ENCODE data around the gene SLC36A1.

Gene SLC36A1

GRCh38 chr5:151454889-151455288 is 7.5 kb downstream of the SLC36A1 start:
- H3K27ac ChIP-seq (ENCODE audit: low read length), result no peak overlapping the region
- no peaks in the 10 kb centered on the region for H3K36me3 ChIP-seq (ENCODE audit: insufficient read depth, low read depth, low read length)
- H3K27me3 ChIP-seq (ENCODE audit: insufficient read depth, low read length), result no peaks in the 10 kb centered on the region
- no peak overlapping the region for H3K9ac ChIP-seq (ENCODE audit: low read depth, low read length)
- H3K4me1 ChIP-seq (ENCODE audit: insufficient read depth, low read length), result peaks cover 10% of the 10 kb centered on the region; the same call in 1 of the 2 replicates
- no peaks in the 10 kb centered on the region for H3K9me3 ChIP-seq (ENCODE audit: insufficient read depth, low read depth, low read length)
- H3K4me3 ChIP-seq (ENCODE audit: low read length), result no peak overlapping the region

- Histone ChIP-seq H3K36me3 (ENCODE audit: insufficient read depth, low read depth, low read length) (no peaks in the 10 kb centered on the region), H3K9me3 (ENCODE audit: insufficient read depth, low read depth, low read length) (no peaks in the 10 kb centered on the region), H3K4me1 (ENCODE audit: insufficient read depth, low read length) (peaks cover 9% of the 10 kb centered on the region; the same call in 1 of the 2 replicates), H3K9ac (ENCODE audit: low read depth, low read length) (no peak overlapping the region), H3K27ac (ENCODE audit: low read length) (no peak overlapping the region), H3K27me3 (ENCODE audit: insufficient read depth, low read length) (no peaks in the 10 kb centered on the region), H3K4me3 (ENCODE audit: low read length) (no peak overlapping the region)
Observed at GRCh38 chr5:151456321-151456940, 9.0 kb downstream of the SLC36A1 start.

GRCh38 chr5:151458314-151458713 is 10.9 kb downstream of the SLC36A1 start:
- Histone ChIP-seq H3K4me1 (ENCODE audit: insufficient read depth, low read length) (peaks cover 3% of the 10 kb centered on the region; the same call in 1 of the 2 replicates), H3K27ac (ENCODE audit: low read length) (no peak overlapping the region), H3K27me3 (ENCODE audit: insufficient read depth, low read length) (no peaks in the 10 kb centered on the region), H3K4me3 (ENCODE audit: low read length) (no peak overlapping the region), H3K9ac (ENCODE audit: low read depth, low read length) (no peak overlapping the region), H3K36me3 (ENCODE audit: insufficient read depth, low read depth, low read length) (no peaks in the 10 kb centered on the region), H3K9me3 (ENCODE audit: insufficient read depth, low read depth, low read length) (no peaks in the 10 kb centered on the region)

- Histone ChIP-seq H3K27me3 (ENCODE audit: insufficient read depth, low read length) (no peaks in the 10 kb centered on the region), H3K4me1 (ENCODE audit: insufficient read depth, low read length) (no peaks in the 10 kb centered on the region), H3K36me3 (ENCODE audit: insufficient read depth, low read depth, low read length) (peaks cover 11% of the 10 kb centered on the region; the same call in 1 of the 2 replicates), H3K27ac (ENCODE audit: low read length) (no peak overlapping the region), H3K9me3 (ENCODE audit: insufficient read depth, low read depth, low read length) (no peaks in the 10 kb centered on the region), H3K4me3 (ENCODE audit: low read length) (no peak overlapping the region), H3K9ac (ENCODE audit: low read depth, low read length) (no peak overlapping the region)
Observed at GRCh38 chr5:151459680-151460324, 12.4 kb downstream of the SLC36A1 start.

- no peak overlapping the region for H3K27ac ChIP-seq (ENCODE audit: low read length)
- H3K9ac ChIP-seq (ENCODE audit: low read depth, low read length), result no peak overlapping the region
- H3K36me3 ChIP-seq (ENCODE audit: insufficient read depth, low read depth, low read length), result peaks cover 20% of the 10 kb centered on the region; the same call in 1 of the 2 replicates
- H3K27me3 ChIP-seq (ENCODE audit: insufficient read depth, low read length), result no peaks in the 10 kb centered on the region
- no peaks in the 10 kb centered on the region for H3K9me3 ChIP-seq (ENCODE audit: insufficient read depth, low read depth, low read length)
- no peaks in the 10 kb centered on the region for H3K4me1 ChIP-seq (ENCODE audit: insufficient read depth, low read length)
- no peak overlapping the region for H3K4me3 ChIP-seq (ENCODE audit: low read length)
Observed at GRCh38 chr5:151461312-151461711, 13.9 kb downstream of the SLC36A1 start.

GRCh38 chr5:151463137-151464029 is 16.0 kb downstream of the SLC36A1 start:
- Histone ChIP-seq H3K9ac (ENCODE audit: low read depth, low read length) (no peak overlapping the region), H3K4me1 (ENCODE audit: insufficient read depth, low read length) (no peaks in the 10 kb centered on the region), H3K9me3 (ENCODE audit: insufficient read depth, low read depth, low read length) (no peaks in the 10 kb centered on the region), H3K27ac (ENCODE audit: low read length) (no peak overlapping the region), H3K36me3 (ENCODE audit: insufficient read depth, low read depth, low read length) (peaks cover 32% of the 10 kb centered on the region; the same call in 1 of the 2 replicates), H3K27me3 (ENCODE audit: insufficient read depth, low read length) (no peaks in the 10 kb centered on the region), H3K4me3 (ENCODE audit: low read length) (no peak overlapping the region)

- Histone ChIP-seq H3K27me3 (ENCODE audit: insufficient read depth, low read length) (no peaks in the 10 kb centered on the region), H3K9me3 (ENCODE audit: insufficient read depth, low read depth, low read length) (no peaks in the 10 kb centered on the region), H3K4me3 (ENCODE audit: low read length) (no peak overlapping the region), H3K36me3 (ENCODE audit: insufficient read depth, low read depth, low read length) (peaks cover 32% of the 10 kb centered on the region; the same call in 1 of the 2 replicates), H3K4me1 (ENCODE audit: insufficient read depth, low read length) (no peaks in the 10 kb centered on the region), H3K9ac (ENCODE audit: low read depth, low read length) (no peak overlapping the region), H3K27ac (ENCODE audit: low read length) (no peak overlapping the region)
Observed at GRCh38 chr5:151464101-151464500, 16.7 kb downstream of the SLC36A1 start.

- no peaks in the 10 kb centered on the region for H3K4me1 ChIP-seq (ENCODE audit: insufficient read depth, low read length)
- no peaks in the 10 kb centered on the region for H3K9me3 ChIP-seq (ENCODE audit: insufficient read depth, low read depth, low read length)
- no peak overlapping the region for H3K9ac ChIP-seq (ENCODE audit: low read depth, low read length)
- no peak overlapping the region for H3K4me3 ChIP-seq (ENCODE audit: low read length)
- H3K27me3 ChIP-seq (ENCODE audit: insufficient read depth, low read length), result no peaks in the 10 kb centered on the region
- no peak overlapping the region for H3K27ac ChIP-seq (ENCODE audit: low read length)
- peaks cover 32% of the 10 kb centered on the region; the same call in 1 of the 2 replicates for H3K36me3 ChIP-seq (ENCODE audit: insufficient read depth, low read depth, low read length)
Observed at GRCh38 chr5:151465476-151465875, 18.1 kb downstream of the SLC36A1 start.

- H3K36me3 ChIP-seq (ENCODE audit: insufficient read depth, low read depth, low read length), result peaks cover 32% of the 10 kb centered on the region; the same call in 1 of the 2 replicates
Observed at GRCh38 chr5:151467576-151467975, 20.2 kb downstream of the SLC36A1 start.

GRCh38 chr5:151469386-151469785 is 22.0 kb downstream of the SLC36A1 start:
- Histone ChIP-seq H3K4me3 (ENCODE audit: low read length) (no peak overlapping the region), H3K27ac (ENCODE audit: low read length) (no peak overlapping the region), H3K36me3 (ENCODE audit: insufficient read depth, low read depth, low read length) (peaks cover 25% of the 10 kb centered on the region; the same call in 1 of the 2 replicates), H3K9ac (ENCODE audit: low read depth, low read length) (no peak overlapping the region), H3K4me1 (ENCODE audit: insufficient read depth, low read length) (no peaks in the 10 kb centered on the region), H3K9me3 (ENCODE audit: insufficient read depth, low read depth, low read length) (no peaks in the 10 kb centered on the region), H3K27me3 (ENCODE audit: insufficient read depth, low read length) (no peaks in the 10 kb centered on the region)

More at GRCh38 chr5:151467576-151467975, 20.2 kb downstream of the SLC36A1 start:
- H3K9me3 ChIP-seq (ENCODE audit: insufficient read depth, low read depth, low read length), result no peaks in the 10 kb centered on the region
- H3K27me3 ChIP-seq (ENCODE audit: insufficient read depth, low read length), result no peaks in the 10 kb centered on the region
- H3K9ac ChIP-seq (ENCODE audit: low read depth, low read length), result no peak overlapping the region
- no peaks in the 10 kb centered on the region for H3K4me1 ChIP-seq (ENCODE audit: insufficient read depth, low read length)
- H3K4me3 ChIP-seq (ENCODE audit: low read length), result no peak overlapping the region
- H3K27ac ChIP-seq (ENCODE audit: low read length), result no peak overlapping the region

GRCh38 chr5:151469992-151470391 is 22.6 kb downstream of the SLC36A1 start:
- no peaks in the 10 kb centered on the region for H3K9me3 ChIP-seq (ENCODE audit: insufficient read depth, low read depth, low read length)
- H3K4me1 ChIP-seq (ENCODE audit: insufficient read depth, low read length), result no peaks in the 10 kb centered on the region
- H3K27me3 ChIP-seq (ENCODE audit: insufficient read depth, low read length), result no peaks in the 10 kb centered on the region
- no peak overlapping the region for H3K27ac ChIP-seq (ENCODE audit: low read length)
- H3K4me3 ChIP-seq (ENCODE audit: low read length), result no peak overlapping the region
- H3K36me3 ChIP-seq (ENCODE audit: insufficient read depth, low read depth, low read length), result peaks cover 19% of the 10 kb centered on the region; the same call in 1 of the 2 replicates
- no peak overlapping the region for H3K9ac ChIP-seq (ENCODE audit: low read depth, low read length)

All from iPS-20b (cell line).